Measurements from ENCODE around the gene PCBP3.
A peak's percentile ranks its signal among the peaks of the same experiment; 100 is the strongest.

Gene PCBP3

GRCh38 chr21:45868488-45868887 lies 225.0 kb downstream of the PCBP3 start:
- DNase-seq (ENCODE audit: low read depth): no peak
- TF ChIP-seq CTCF (IDR thresholded peaks at IDR 0.05; ENCODE audit: low read length, missing control alignments): no peak

GRCh38 chr21:45869121-45870007 lies 225.8 kb downstream of the PCBP3 start:
- DNase-seq (ENCODE audit: low read depth): peak; percentile 45
- H3K4me3 ChIP-seq (replicated peaks; ENCODE audit: low read depth, low read length): no peak overlapping the region
- TF ChIP-seq CTCF (IDR thresholded peaks at IDR 0.05; ENCODE audit: low read length, missing control alignments): no peak

More at GRCh38 chr21:45868488-45868887, 225.0 kb downstream of the PCBP3 start:
- H3K4me3 ChIP-seq (replicated peaks; ENCODE audit: low read depth, low read length): no peak overlapping the region

- no peak for DNase-seq (ENCODE audit: low read depth)
- no peak overlapping the region for H3K4me3 ChIP-seq (replicated peaks; ENCODE audit: low read depth, low read length)
- TF ChIP-seq CTCF (IDR thresholded peaks at IDR 0.05; ENCODE audit: low read length, missing control alignments): no peak
These were observed 226.9 kb downstream of the PCBP3 start for GRCh38 chr21:45870421-45870820.

GRCh38 chr21:45870851-45871615 lies 227.5 kb downstream of the PCBP3 start:
- no peak for DNase-seq (ENCODE audit: low read depth)
- H3K4me3 ChIP-seq (replicated peaks; ENCODE audit: low read depth, low read length): no peak overlapping the region
- TF ChIP-seq CTCF (IDR thresholded peaks at IDR 0.05; ENCODE audit: low read length, missing control alignments): no peak

- TF ChIP-seq CTCF (IDR thresholded peaks at IDR 0.05; ENCODE audit: low read length, missing control alignments): no peak
These were observed 228.2 kb downstream of the PCBP3 start for GRCh38 chr21:45871616-45872236.

GRCh38 chr21:45872471-45872870 lies 228.9 kb downstream of the PCBP3 start:
- TF ChIP-seq CTCF (IDR thresholded peaks at IDR 0.05; ENCODE audit: low read length, missing control alignments): no peak
- DNase-seq (ENCODE audit: low read depth): no peak
- no peak overlapping the region for H3K4me3 ChIP-seq (replicated peaks; ENCODE audit: low read depth, low read length)

More at GRCh38 chr21:45871616-45872236, 228.2 kb downstream of the PCBP3 start:
- no peak overlapping the region for H3K4me3 ChIP-seq (replicated peaks; ENCODE audit: low read depth, low read length)
- DNase-seq (ENCODE audit: low read depth): no peak
